ENCODE results near the gene GPAM. TPM values are rescaled to one million over a fixed set of nuclear protein-coding genes. Genes with fewer than 3 reads are reported as not detected.
A peak's percentile ranks its signal among the peaks of the same experiment; 100 is the strongest.

GPAM gene
- total RNA-seq, 1 donor from 2014 or later = 34.0 TPM

DNA sequence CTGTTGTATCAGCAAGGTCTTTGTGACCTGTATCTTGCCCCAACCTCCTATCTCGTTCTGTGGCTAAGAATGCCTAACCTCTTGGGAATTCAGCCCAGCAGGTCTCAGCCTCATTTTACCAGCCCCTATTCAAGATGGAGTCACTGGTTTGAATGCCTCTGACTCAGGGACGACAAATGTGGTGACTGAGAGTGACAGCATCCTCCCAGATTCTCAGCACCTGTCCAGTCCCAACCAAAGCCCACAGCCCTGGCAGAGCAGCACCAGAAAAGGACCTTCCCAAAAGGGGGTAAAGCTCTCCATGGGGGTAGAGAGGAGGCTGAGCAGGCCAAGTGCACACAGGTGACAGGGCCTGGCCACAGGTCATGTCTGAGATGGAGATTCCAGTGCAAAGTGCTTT is 35.4 kb upstream of the GPAM start:
- Histone ChIP-seq H3K27me3 (no peaks in the 10 kb centered on the region), H3K4me1 (no peaks in the 10 kb centered on the region), H3K9me3 (no peaks in the 10 kb centered on the region), H3K27ac (no peak overlapping the region), H3K36me3 (no peaks in the 10 kb centered on the region), H3K4me3 (no peak overlapping the region)
- intact Hi-C loops (cut with DNase I) = no loop called here
- TF ChIP-seq, protein P1, sequence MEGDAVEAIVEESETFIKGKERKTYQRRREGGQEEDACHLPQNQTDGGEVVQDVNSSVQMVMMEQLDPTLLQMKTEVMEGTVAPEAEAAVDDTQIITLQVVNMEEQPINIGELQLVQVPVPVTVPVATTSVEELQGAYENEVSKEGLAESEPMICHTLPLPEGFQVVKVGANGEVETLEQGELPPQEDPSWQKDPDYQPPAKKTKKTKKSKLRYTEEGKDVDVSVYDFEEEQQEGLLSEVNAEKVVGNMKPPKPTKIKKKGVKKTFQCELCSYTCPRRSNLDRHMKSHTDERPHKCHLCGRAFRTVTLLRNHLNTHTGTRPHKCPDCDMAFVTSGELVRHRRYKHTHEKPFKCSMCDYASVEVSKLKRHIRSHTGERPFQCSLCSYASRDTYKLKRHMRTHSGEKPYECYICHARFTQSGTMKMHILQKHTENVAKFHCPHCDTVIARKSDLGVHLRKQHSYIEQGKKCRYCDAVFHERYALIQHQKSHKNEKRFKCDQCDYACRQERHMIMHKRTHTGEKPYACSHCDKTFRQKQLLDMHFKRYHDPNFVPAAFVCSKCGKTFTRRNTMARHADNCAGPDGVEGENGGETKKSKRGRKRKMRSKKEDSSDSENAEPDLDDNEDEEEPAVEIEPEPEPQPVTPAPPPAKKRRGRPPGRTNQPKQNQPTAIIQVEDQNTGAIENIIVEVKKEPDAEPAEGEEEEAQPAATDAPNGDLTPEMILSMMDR (IDR thresholded peaks at IDR 0.05) = no peak
- DNase-seq = no peak
- ATAC-seq = no peak

- Histone ChIP-seq H3K27me3 (peaks cover 6% of the 10 kb centered on the region), H3K27ac (no peak overlapping the region), H3K4me3 (no peak overlapping the region), H3K36me3 (no peaks in the 10 kb centered on the region), H3K9me3 (no peaks in the 10 kb centered on the region), H3K4me1 (no peaks in the 10 kb centered on the region)
- TF ChIP-seq, protein P1 (IDR thresholded peaks at IDR 0.05) = no peak
- DNase-seq (no peak), ATAC-seq (no peak)
- intact Hi-C loops (cut with DNase I) = no loop called here
Observed at GRCh38 chr10:112218036-112218390, 34.4 kb upstream of the GPAM start.

- Histone ChIP-seq H3K4me3 (no peak overlapping the region), H3K4me1 (no peaks in the 10 kb centered on the region), H3K9me3 (no peaks in the 10 kb centered on the region), H3K36me3 (no peaks in the 10 kb centered on the region), H3K27ac (no peak overlapping the region), H3K27me3 (peaks cover 6% of the 10 kb centered on the region)
- DNase-seq (no peak), ATAC-seq (no peak)
- TF ChIP-seq, protein P1 (IDR thresholded peaks at IDR 0.05) = no peak
- intact Hi-C loops (cut with DNase I) = no loop called here
Observed at GRCh38 chr10:112217386-112218035, 33.9 kb upstream of the GPAM start.

- no peak overlapping the region for H3K27ac ChIP-seq
- H3K4me3 ChIP-seq = no peak overlapping the region
- intact Hi-C loops (cut with DNase I) = no loop called here
- TF ChIP-seq, protein P1 (IDR thresholded peaks at IDR 0.05) = no peak
- peaks cover 6% of the 10 kb centered on the region for H3K27me3 ChIP-seq
- ATAC-seq (no peak), DNase-seq (no peak)
- no peaks in the 10 kb centered on the region for H3K36me3 ChIP-seq
- H3K4me1 ChIP-seq = no peaks in the 10 kb centered on the region
- H3K9me3 ChIP-seq = no peaks in the 10 kb centered on the region
Observed at GRCh38 chr10:112216966-112217365, 33.4 kb upstream of the GPAM start.

DNA sequence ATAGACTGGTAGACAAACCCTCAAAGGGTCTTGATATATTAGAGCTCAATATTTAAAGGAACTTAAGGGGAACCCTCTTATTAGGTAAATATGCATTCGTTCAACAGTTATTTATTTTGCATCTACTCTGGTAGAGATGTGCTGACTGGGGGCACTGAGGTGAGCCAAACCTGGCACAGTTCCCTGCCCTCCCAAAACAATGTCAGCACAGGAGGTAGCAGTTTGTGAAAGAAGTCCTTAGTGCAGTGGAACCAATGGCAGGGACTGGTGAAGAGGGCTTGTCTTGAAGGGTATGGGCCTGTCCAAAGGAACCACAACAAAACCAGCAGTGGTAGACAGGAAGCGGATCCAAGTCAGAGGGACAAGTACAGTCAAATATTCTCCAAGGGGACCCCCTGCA is 32.6 kb upstream of the GPAM start:
- DNase-seq = no peak
- H3K4me3 ChIP-seq = no peak overlapping the region
- no peaks in the 10 kb centered on the region for H3K36me3 ChIP-seq
- TF ChIP-seq, protein P1 (IDR thresholded peaks at IDR 0.05) = no peak
- no peak for ATAC-seq
- H3K27ac ChIP-seq = no peak overlapping the region
- H3K27me3 ChIP-seq = peaks cover 6% of the 10 kb centered on the region
- H3K4me1 ChIP-seq = no peaks in the 10 kb centered on the region
- intact Hi-C loops (cut with DNase I) = no loop called here
- H3K9me3 ChIP-seq = no peaks in the 10 kb centered on the region

DNA sequence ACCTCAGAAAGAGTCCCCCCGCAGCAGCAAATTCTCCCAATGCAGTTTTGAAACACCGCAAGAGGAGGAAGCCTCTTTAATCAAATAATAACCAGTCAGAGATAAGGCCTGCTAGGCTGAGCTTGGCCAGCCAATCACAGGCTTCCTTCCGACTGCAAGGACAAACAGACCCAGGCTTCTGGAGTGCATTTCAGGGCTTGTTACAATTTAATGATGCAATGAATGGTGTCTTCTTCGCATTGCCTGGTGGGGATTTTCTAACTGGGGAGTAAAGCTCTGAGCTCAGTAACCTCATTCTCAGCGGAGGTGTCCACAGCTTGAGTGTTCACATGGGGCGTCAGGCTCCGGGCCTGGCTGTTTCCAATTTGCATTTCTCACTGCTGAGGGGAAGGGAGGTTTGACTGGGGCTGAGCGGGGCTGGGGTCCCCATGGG is 31.8 kb upstream of the GPAM start:
- ATAC-seq = peak; percentile 84
- peak; percentile 72 for DNase-seq
- Histone ChIP-seq H3K9me3 (no peaks in the 10 kb centered on the region), H3K4me1 (no peaks in the 10 kb centered on the region), H3K36me3 (no peaks in the 10 kb centered on the region), H3K4me3 (peak overlapping the region; percentile 40), H3K27ac (no peak overlapping the region), H3K27me3 (peaks cover 6% of the 10 kb centered on the region)
- TF ChIP-seq, protein P1 (IDR thresholded peaks at IDR 0.05) = no peak
- intact Hi-C loops (cut with DNase I) = no loop called here

All from upper lobe of right lung (tissue), 1 donor.